Adrenal gland (tissue), 12 donors: ENCODE results near the gene GNAT1. TPM values are rescaled to one million over a fixed set of nuclear protein-coding genes. Genes with fewer than 3 reads are reported as not detected.

Source experiments
- DNase-seq, 7 donors: peaks; one replicate each; pipeline ENCODE4 v3.0.0-alpha.2; 2019 to 2020
- H3K27ac ChIP-seq, 5 donors: fragments of 200-600 bp; sonication (generic) in 4 of 5; 1 replicate in 3 of 5; 2 replicates in 2 of 5; pipeline versions ENCODE4 v1.5.1 to v1.8.0; 2016 to 2020; ENCODE audit warnings: mild to moderate bottlenecking in 1 of 5
- H3K27me3 ChIP-seq: fragments of 200-600 bp; 2 replicates; pipeline ENCODE4 v1.8.0; 2021
- H3K36me3 ChIP-seq, 2 donors: fragments of 200-600 bp; replicated peaks in 1 of 2; 1 replicate in 1 of 2; 2 replicates in 1 of 2; pipeline versions ENCODE4 v1.5.1 to v1.8.0; 2018 to 2022
- H3K4me1 ChIP-seq, 2 donors: fragments of 200-600 bp; replicated peaks in 1 of 2; 1 replicate in 1 of 2; 2 replicates in 1 of 2; pipeline versions ENCODE4 v1.5.1 to v1.8.0; 2018 to 2021
- H3K4me3 ChIP-seq, 4 donors: fragments of 200-600 bp; sonication (generic) in 3 of 4; one replicate each; pipeline ENCODE4 v1.5.1; 2016 to 2018
- H3K9me3 ChIP-seq, 3 donors: fragments of 200-600 bp; sonication (generic) in 1 of 3; replicated peaks in 1 of 3; 1 replicate in 2 of 3; 2 replicates in 1 of 3; pipeline versions ENCODE4 v1.5.1 to v1.8.0; 2016 to 2021
- POLR2A ChIP-seq, 2 donors: fragments of 450-650 bp; IDR thresholded peaks; one replicate each; pipeline ENCODE4 v1.6.1; 2017; ENCODE audit warnings: antibody characterized with exemption in 2 of 2, mild to moderate bottlenecking in 2 of 2, moderate library complexity in 1 of 2
- WGBS, 4 donors: extraction: QIAGEN DNeasy Blood & Tissue Kit in 2 of 4; methylation state at CpG; one replicate each; pipeline versions ENCODE4 v1.1.5 to v1.1.7; 2013 to 2017; 5-methylcytosine and 5-hydroxymethylcytosine counted together
- intact Hi-C, 2 donors: fragments of 100-400 bp; cut with DNase I; formaldehyde crosslinking; loops; one replicate each; pipeline versions ENCODE4 v1.14.1 to v1.15.0; 2022 to 2023
- polyA plus RNA-seq, 3 donors: library from polyadenylated mRNA; stranded (reverse); fragments of 200-250 nt in 2 of 3; fragments of 350-450 nt in 1 of 3; fragmentation: Illumina TruSeq in 1 of 3; extraction: RNeasy Lipid Tissue Mini Kit (QIAGEN cat#74804) in 1 of 3; gene quantifications; one replicate each; pipeline ENCODE4 v1.2.3, GENCODE V29; 2013 to 2014
- total RNA-seq, 9 donors: library from RNA; depleted of rRNA in 4 of 9; stranded (reverse); fragments of >200 nt in 4 of 9; fragments of 120-200 nt in 1 of 9; fragmentation: NEBNext Ultra II Directional in 1 of 9; extraction: Animal tissue kit (Norgen Biotek cat#: 25700) in 1 of 9; gene quantifications; one replicate each; pipeline versions ENCODE4 v1.1.0 to v1.2.4, GENCODE V29; 2013 to 2023
- TF ChIP-seq, protein P1 (sequence below), 6 experiments: fragments of 450-650 bp in 4 of 6; fragments of 200-600 bp in 2 of 6; sonication (generic) in 1 of 6; IDR thresholded peaks; 1 replicate in 5 of 6; 2 replicates in 1 of 6; pipeline versions ENCODE4 v1.5.1 to v1.8.0; 2016 to 2021; ENCODE audit warnings: antibody characterized with exemption in 6 of 6, mild to moderate bottlenecking in 2 of 6, moderate library complexity in 1 of 6
- donor health status: healthy with polysubstance abuse.
- donor health status: Bipolar disorder and iron deficiency.
- donor health status: DM: yes; HTN: yes; CAD: no.
- donor health status: DM: no; HTN: no; CAD: no.
- donor health status: DM: no; HTN: no; CAD: no.
- donor health status: DM: yes; HTN: yes; CAD: no.

The GNAT1 gene
- total and polyA plus RNA-seq, 12 donors: not detected

DNA sequence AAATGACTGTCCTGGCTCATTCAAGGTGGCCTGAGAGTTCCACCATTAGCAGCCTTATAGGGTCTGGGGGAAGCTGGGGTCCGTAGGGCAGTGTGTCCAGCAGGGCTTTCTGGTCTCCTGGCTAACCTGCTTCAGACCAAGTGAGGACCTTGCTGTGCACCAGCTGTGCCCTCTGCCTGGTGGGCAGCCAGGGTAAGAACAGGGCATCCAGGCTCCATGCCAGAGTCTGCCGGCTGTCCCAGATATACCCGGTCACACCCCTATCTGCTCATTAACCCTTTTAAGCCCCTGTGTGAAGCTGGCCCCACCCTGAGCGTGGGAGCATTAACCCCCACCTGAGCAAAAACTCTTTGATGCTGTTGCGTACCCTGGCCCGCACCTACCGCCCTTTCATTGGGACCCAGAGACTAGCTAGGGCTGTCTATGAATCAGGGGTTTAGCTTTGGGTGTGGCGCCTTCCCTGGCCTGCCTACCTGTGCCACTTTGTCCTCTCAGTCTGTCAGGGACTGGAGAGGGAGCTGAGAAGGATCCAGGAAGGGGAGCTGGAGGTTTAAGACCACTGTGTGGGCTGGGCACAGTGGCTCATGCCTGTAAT lies 18.7 kb upstream of the GNAT1 start:
- Histone ChIP-seq H3K4me3 (no peak overlapping the region), H3K27me3 (no peaks in the 10 kb centered on the region), H3K9me3 (no peaks in the 10 kb centered on the region), H3K36me3 (no peaks in the 10 kb centered on the region), H3K4me1 (peaks cover 0 to 5% of the 10 kb centered on the region in 2 donors), H3K27ac (no peak overlapping the region)
- intact Hi-C loops: no loop called here
- TF ChIP-seq, protein P1, sequence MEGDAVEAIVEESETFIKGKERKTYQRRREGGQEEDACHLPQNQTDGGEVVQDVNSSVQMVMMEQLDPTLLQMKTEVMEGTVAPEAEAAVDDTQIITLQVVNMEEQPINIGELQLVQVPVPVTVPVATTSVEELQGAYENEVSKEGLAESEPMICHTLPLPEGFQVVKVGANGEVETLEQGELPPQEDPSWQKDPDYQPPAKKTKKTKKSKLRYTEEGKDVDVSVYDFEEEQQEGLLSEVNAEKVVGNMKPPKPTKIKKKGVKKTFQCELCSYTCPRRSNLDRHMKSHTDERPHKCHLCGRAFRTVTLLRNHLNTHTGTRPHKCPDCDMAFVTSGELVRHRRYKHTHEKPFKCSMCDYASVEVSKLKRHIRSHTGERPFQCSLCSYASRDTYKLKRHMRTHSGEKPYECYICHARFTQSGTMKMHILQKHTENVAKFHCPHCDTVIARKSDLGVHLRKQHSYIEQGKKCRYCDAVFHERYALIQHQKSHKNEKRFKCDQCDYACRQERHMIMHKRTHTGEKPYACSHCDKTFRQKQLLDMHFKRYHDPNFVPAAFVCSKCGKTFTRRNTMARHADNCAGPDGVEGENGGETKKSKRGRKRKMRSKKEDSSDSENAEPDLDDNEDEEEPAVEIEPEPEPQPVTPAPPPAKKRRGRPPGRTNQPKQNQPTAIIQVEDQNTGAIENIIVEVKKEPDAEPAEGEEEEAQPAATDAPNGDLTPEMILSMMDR (IDR thresholded peaks at IDR 0.05): no peak
- no peak for DNase-seq
- WGBS, 4 donors: 28 to 99% (median 73%) methylated on average over 3 to 8 of the region's 8 CpGs

DNA sequence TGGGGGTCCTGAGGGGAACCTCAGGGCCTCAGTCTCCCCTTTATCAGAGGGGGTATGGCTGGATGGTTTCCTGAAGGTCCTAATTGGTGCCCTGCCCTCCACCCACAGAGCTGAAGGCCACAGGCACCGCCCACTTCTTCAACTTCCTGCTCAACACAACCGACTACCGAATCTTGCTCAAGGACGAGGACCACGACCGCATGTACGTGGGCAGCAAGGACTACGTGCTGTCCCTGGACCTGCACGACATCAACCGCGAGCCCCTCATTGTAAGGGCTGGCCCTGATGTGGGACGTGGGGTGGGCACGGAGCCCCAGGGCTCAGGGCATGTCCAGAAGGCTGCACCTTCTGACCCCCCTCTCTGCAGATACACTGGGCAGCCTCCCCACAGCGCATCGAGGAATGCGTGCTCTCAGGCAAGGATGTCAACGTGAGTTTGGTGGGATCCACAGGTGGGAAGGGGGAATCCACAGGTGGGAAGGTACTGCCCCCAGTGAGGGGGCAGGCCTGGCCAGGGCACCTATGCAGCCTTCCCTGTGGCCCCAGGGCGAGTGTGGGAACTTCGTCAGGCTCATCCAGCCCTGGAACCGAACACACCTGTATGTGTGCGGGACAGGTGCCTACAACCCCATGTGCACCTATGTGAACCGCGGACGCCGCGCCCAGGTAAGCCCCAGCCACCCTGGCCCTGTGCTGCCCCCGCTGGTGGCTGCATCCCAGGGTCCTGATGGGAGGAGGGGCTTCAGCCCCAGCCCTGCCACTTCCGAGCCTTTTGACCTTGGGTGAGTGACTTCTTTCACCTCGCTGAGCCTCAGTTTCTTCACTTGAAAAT lies 17.5 kb upstream of the GNAT1 start:
- no peak for TF ChIP-seq POLR2A (IDR thresholded peaks at IDR 0.05)
- TF ChIP-seq, protein P1 (IDR thresholded peaks at IDR 0.05): no peak
- Histone ChIP-seq H3K27me3 (no peaks in the 10 kb centered on the region), H3K27ac (no peak overlapping the region), H3K4me3 (no peak overlapping the region), H3K9me3 (no peaks in the 10 kb centered on the region), H3K4me1 (peaks cover 0 to 5% of the 10 kb centered on the region in 2 donors), H3K36me3 (no peaks in the 10 kb centered on the region)
- WGBS, 4 donors: 13 to 63% (median 56%) methylated on average over 5 to 29 of the region's 29 CpGs
- peak in 1 of 7 donors; percentile 44 for DNase-seq
- intact Hi-C loops: no loop called here

GRCh38 chr3:50174517-50174895 lies 16.9 kb upstream of the GNAT1 start:
- H3K27me3 ChIP-seq: no peaks in the 10 kb centered on the region
- 94 to 100% (median 96%) methylated on average over 2 to 7 of the region's 7 CpGs for WGBS, 4 donors
- DNase-seq: no peak
- no peak for TF ChIP-seq POLR2A (IDR thresholded peaks at IDR 0.05)
- TF ChIP-seq, protein P1 (IDR thresholded peaks at IDR 0.05): no peak
- H3K9me3 ChIP-seq: no peaks in the 10 kb centered on the region
- no peak overlapping the region for H3K27ac ChIP-seq
- intact Hi-C loops: no loop called here
- peaks cover 0 to 5% of the 10 kb centered on the region in 2 donors for H3K4me1 ChIP-seq
- no peak overlapping the region for H3K4me3 ChIP-seq
- no peaks in the 10 kb centered on the region for H3K36me3 ChIP-seq

- intact Hi-C loops: no loop called here
- WGBS, 4 donors: 84 to 97% (median 92%) methylated on average over 8 to 17 of the region's 17 CpGs
- DNase-seq: no peak
These were observed 16.4 kb upstream of the GNAT1 start for GRCh38 chr3:50174947-50175524.

More at GRCh38 chr3:50174947-50175524, 16.4 kb upstream of the GNAT1 start:
- H3K4me1 ChIP-seq: peaks cover 0 to 5% of the 10 kb centered on the region in 2 donors
- TF ChIP-seq POLR2A (IDR thresholded peaks at IDR 0.05): no peak
- TF ChIP-seq, protein P1 (IDR thresholded peaks at IDR 0.05): no peak
- no peaks in the 10 kb centered on the region for H3K27me3 ChIP-seq
- no peaks in the 10 kb centered on the region for H3K9me3 ChIP-seq
- H3K4me3 ChIP-seq: no peak overlapping the region
- no peak overlapping the region for H3K27ac ChIP-seq
- H3K36me3 ChIP-seq: no peaks in the 10 kb centered on the region
